HUES48 (cell line): Measurements from ENCODE around the gene TOGARAM1.
"Not testable (repeated sequence)": the region's sequence is repeated elsewhere in the genome, so short reads cannot be mapped to it uniquely, and the experiment has no call there.

Experiments used
- H3K27ac ChIP-seq: one replicate; pipeline ENCODE4 v1.7.0; 2013; ENCODE audit warnings: low read depth, low read length, inconsistent platforms
- H3K27me3 ChIP-seq: 2 replicates; pipeline ENCODE4 v1.6.1; 2013; ENCODE audit warnings: mild to moderate bottlenecking, low read length; ENCODE audit not compliant: control insufficient read depth, insufficient read depth
- H3K36me3 ChIP-seq: 2 replicates; pipeline ENCODE4 v1.6.1; 2013; ENCODE audit warnings: low read length; ENCODE audit not compliant: control insufficient read depth, insufficient read depth
- H3K4me1 ChIP-seq: 2 replicates; pipeline ENCODE4 v1.6.1; 2013; ENCODE audit warnings: mild to moderate bottlenecking, low read length; ENCODE audit not compliant: control insufficient read depth, insufficient read depth
- H3K4me3 ChIP-seq: 2 replicates; pipeline ENCODE4 v1.5.1; 2013; ENCODE audit warnings: mild to moderate bottlenecking, low read depth, low read length
- H3K9ac ChIP-seq: 2 replicates; pipeline ENCODE4 v1.6.1; 2013; ENCODE audit warnings: mild to moderate bottlenecking, low read depth, low read length, moderate library complexity
- H3K9me3 ChIP-seq: 2 replicates; pipeline ENCODE4 v1.6.1; 2013; ENCODE audit warnings: low read length; ENCODE audit not compliant: control insufficient read depth, insufficient read depth

Gene TOGARAM1

DNA sequence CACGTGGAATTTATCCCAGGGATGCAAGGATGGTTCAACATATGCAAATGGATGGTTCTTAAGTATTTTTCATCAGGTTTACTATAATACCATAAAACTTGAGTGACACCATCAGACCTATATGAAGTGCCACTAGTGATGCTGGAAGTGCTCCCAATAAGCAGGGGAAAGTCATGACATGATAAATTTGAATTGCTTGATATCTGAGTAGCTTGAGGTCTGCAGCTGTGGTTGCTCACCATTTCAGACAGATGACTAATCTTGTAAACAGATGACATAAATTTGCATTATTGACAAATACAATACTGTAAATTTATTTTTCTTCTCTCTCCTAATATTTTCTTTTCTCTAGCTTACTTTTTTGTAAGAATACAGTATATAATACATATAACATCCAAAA is 108.2 kb downstream of the TOGARAM1 start:
- Histone ChIP-seq H3K9ac (no peak overlapping the region), H3K4me1 (no peaks in the 10 kb centered on the region), H3K27me3 (no peaks in the 10 kb centered on the region), H3K9me3 (no peaks in the 10 kb centered on the region), H3K36me3 (peaks cover 11% of the 10 kb centered on the region; the same call in 1 of the 2 replicates), H3K27ac (no peak overlapping the region), H3K4me3 (no peak overlapping the region)

DNA sequence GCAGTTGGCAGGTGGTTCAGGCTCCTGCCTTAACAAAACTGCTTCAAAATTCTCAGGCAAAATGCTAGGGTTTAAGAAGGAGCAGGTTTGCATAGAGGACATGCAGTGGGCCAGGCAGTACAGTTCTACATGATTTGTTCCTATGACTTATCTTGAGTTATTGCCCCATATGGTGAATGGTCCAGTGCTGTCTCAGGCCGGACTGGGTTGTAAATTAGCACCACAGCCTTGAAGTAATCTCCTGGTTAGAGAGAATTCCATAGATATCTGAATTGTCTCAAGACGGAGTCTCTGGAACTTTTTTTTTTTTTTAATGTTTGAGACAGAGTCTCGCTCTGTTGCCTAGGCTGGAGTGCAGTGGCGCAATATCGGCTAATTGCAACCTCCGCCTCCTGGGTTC is 110.1 kb downstream of the TOGARAM1 start:
- Histone ChIP-seq H3K4me3 (no peak overlapping the region), H3K4me1 (peaks cover 9% of the 10 kb centered on the region), H3K27ac (no peak overlapping the region), H3K9ac (no peak overlapping the region), H3K36me3 (peaks cover 11% of the 10 kb centered on the region; the same call in 1 of the 2 replicates), H3K9me3 (no peaks in the 10 kb centered on the region), H3K27me3 (no peaks in the 10 kb centered on the region)

DNA sequence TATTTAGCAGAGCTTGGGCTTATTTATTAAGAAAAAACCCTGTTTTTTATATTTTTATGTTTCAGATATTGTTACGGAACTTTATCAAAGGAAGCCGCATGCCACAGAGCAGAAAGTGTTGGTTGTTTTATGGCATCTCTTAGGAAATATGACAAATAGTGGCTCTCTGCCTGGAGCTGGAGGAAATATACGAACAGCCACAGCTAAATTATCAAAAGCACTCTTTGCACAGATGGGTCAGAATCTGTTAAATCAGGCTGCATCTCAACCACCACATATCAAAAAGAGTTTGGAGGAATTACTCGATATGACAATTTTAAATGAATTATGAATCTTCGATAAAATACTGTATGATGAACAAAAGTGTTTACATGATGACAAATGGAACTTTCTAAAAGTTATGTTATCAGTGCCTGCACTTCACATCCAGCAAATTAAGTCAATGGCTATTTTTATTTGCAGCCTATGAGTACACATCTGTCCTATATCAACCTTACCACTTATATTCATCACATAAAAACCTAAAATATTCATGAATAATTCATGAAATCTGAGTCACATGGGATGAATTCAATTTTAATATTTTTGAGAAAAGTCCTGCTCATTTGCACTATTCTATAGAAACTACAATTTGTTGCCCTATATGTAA is 111.4 kb downstream of the TOGARAM1 start:
- Histone ChIP-seq H3K9ac (no peak overlapping the region), H3K27me3 (no peaks in the 10 kb centered on the region), H3K9me3 (no peaks in the 10 kb centered on the region), H3K36me3 (peaks cover 10% of the 10 kb centered on the region; the same call in 1 of the 2 replicates), H3K4me1 (peaks cover 9% of the 10 kb centered on the region), H3K4me3 (no peak overlapping the region), H3K27ac (no peak overlapping the region)

DNA sequence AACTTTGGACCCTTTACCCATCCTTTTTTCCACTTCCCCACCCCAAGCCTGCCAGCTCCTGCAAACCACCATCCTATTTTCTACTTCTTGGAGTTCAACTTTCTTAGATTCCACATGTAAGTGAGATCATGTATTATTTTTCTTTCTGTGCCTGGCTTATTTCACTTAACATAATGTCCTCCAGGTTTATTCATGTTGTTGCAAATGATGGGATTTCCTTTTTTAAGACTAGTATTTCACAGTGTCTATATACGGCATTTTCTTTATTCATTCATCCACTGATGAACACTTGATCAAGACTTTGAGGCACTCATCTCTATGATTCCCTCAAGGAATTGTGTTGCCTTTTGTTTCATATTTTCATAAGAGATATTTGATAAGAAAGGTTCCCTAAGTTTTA is 116.3 kb downstream of the TOGARAM1 start:
- Histone ChIP-seq H3K27me3 (no peaks in the 10 kb centered on the region), H3K36me3 (peaks cover 6% of the 10 kb centered on the region; the same call in 1 of the 2 replicates)

DNA sequence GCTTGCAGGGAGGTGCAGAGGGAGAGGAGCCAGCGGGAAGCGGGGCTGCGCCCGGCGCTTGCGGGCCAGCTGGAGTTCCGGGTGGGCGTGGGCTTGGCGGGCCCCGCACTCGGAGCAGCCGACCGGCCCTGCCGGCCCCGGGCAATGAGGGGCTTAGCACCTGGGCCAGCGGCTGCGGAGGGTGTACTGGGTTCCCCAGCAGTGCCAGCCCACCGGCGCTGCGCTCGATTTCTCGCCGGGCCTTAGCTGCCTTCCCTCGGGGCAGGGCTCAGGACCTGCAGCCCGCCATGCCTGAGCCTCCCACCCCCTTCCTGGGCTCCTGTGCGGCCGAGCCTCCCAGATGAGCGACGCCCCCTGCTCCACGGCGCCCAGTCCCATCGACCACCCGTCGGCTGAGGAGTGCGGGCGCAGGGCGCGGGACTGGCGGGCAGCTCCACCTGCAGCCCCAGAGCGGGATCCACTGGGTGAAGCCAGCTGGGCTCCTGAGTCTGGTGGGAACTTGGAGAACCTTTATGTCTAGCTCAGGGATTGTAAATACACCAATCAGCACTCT is 118.5 kb downstream of the TOGARAM1 start:
- H3K36me3 ChIP-seq, H3K4me3 ChIP-seq, H3K27me3 ChIP-seq: not testable (repeated sequence)

More for the DNA sequence above, 116.3 kb downstream of the TOGARAM1 start:
- peaks cover 9% of the 10 kb centered on the region for H3K4me1 ChIP-seq
- H3K9ac ChIP-seq, result no peak overlapping the region
- H3K4me3 ChIP-seq, result no peak overlapping the region
- no peaks in the 10 kb centered on the region for H3K9me3 ChIP-seq
- no peak overlapping the region for H3K27ac ChIP-seq

DNA sequence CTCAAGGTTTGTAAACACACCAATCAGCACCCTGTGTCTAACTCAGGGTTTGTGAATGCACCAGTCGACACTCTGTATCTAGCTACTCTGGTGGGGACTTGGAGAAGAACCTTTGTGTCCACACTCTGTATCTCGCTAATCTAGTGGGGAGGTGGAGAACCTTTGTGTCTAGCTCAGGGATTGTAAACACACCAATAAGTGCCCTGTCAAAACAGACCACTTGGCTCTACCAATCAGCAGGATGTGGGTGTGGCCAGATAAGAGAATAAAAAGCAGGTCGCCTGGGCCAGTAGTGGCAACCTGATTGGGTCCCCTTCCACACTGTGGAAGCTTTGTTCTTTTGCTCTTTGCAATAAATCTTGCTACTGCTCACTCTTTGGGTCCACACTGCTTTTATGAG is 119.1 kb downstream of the TOGARAM1 start:
- not testable (repeated sequence) for H3K9me3 ChIP-seq, H3K27me3 ChIP-seq, H3K27ac ChIP-seq, H3K4me3 ChIP-seq, H3K36me3 ChIP-seq, H3K9ac ChIP-seq
- H3K4me1 ChIP-seq, result peaks cover 14% of the 10 kb centered on the region

More for the DNA sequence above, 118.5 kb downstream of the TOGARAM1 start:
- H3K4me1 ChIP-seq, result peaks cover 14% of the 10 kb centered on the region
- H3K9me3 ChIP-seq, H3K9ac ChIP-seq, H3K27ac ChIP-seq: not testable (repeated sequence)

DNA sequence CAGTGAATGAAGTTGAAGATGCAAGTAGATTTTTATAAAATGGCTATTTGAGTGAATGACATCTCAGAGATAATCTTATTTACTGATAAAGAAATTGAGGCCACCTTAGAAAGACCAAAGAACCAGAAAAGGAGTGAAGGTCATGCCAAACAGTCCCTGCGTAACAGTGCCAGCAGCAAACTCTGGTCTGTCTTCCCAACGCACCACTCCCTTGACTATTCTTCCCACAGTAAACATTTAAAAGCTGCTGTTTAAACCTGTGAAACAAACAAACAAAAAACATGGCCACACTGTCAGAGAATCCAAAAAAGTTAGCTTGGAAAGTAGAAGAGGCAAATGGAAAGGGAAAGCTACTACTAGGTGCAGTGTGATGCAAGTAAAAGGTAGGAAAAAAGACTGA is 120.4 kb downstream of the TOGARAM1 start:
- no peak overlapping the region for H3K27ac ChIP-seq

DNA sequence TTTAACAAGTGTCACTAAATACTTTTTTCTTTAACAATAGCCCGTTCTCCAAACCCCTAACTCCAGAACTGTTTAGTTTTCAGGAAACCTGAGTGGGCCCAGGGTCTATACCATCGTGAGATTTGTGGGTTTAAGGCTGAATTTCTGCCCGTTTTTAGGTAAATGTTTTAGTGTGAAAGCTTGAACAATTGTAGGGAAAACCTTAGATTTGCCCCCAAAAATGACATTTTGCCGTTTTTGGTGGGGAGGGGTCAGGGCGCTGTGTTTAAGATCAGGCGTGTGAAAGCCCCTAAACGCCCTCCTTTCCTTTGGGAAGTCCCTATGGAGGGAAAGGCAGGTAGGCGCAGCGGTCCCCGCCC is 121.6 kb downstream of the TOGARAM1 start:
- no peaks in the 10 kb centered on the region for H3K36me3 ChIP-seq
- no peaks in the 10 kb centered on the region for H3K9me3 ChIP-seq
- no peak overlapping the region for H3K27ac ChIP-seq
- H3K9ac ChIP-seq, result no peak overlapping the region
- peaks cover 8% of the 10 kb centered on the region; the same call in 1 of the 2 replicates for H3K4me1 ChIP-seq
- peak overlapping the region; percentile 56 for H3K4me3 ChIP-seq
- no peaks in the 10 kb centered on the region for H3K27me3 ChIP-seq

More for the DNA sequence above, 120.4 kb downstream of the TOGARAM1 start:
- Histone ChIP-seq H3K9me3 (no peaks in the 10 kb centered on the region), H3K4me3 (no peak overlapping the region), H3K9ac (no peak overlapping the region), H3K36me3 (no peaks in the 10 kb centered on the region), H3K27me3 (no peaks in the 10 kb centered on the region), H3K4me1 (peaks cover 8% of the 10 kb centered on the region; the same call in 1 of the 2 replicates)

DNA sequence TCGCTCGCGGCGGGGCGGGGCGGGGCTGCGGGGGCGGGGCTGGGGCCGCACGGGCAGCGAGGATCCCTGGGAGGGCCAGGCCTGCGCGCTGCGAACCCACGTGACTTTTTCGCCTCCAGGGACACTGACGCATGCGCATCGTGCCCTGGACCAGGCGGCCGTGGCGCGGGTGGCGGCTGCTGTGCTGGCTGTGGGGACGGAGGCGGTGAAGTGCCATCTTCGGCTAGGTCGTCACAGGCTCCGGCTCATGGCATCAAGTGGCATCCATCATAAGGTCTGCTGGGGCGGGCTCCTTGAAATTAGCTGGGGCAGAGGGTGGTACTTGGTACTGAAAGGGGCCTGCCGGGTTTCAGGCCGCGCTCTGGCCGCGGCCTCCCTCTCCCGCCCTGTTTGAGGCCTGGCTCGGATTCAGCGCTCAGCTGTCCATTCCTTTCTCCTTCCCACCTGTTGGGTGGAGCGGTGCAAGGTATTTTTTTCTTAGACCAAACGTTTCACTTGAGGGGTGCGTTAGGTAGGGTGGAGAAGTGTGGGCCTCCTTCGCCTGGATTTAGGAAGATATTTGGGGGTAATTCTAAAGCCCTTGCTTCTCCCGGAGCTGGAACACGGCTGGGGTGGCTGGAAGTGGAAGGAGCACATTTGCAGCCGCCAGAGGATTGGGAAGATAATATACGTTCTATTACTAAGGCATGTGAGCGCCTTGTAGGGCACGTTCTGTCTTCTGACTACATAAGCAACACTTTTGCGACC is 122.2 kb downstream of the TOGARAM1 start, which contains the start of gene PRPF39:
Gene PRPF39 (plus strand): TSS at position 141 of the 747 bp plus-strand sequence. CDS start 11,124 bp downstream, outside the sequence.
- Histone ChIP-seq H3K36me3 (0 out of 2 replicates have a peak, but pooled peaks cover 3% of the 10 kb centered on the region), H3K4me1 (peaks cover 8% of the 10 kb centered on the region; the same call in 1 of the 2 replicates), H3K27me3 (no peaks in the 10 kb centered on the region), H3K9me3 (no peaks in the 10 kb centered on the region), H3K27ac (peak within 1 kb of the TSS; percentile 84), H3K9ac (peak within 1 kb of the TSS; percentile 84), H3K4me3 (peak within 1 kb of the TSS; percentile 96)

DNA sequence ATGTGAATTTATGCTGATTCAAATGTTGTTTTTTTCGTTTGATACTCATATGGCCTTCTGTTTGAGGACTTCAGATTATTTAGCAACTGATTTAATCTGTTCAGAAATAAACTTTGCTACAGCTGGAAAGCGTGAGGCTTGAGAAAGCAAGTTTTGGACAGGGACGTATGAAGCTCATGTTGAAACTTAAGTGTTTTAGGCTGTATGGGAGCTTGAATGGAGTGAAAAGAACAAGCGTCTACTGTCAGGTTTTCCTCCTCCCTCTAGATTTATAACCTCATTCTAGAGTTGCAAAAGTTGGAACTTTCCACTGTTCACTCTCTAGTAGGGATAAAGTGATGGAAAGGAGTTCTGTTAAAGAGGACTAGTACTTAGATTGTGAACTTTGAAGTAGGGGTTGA is 123.0 kb downstream of the TOGARAM1 start:
- H3K4me1 ChIP-seq, result peaks cover 8% of the 10 kb centered on the region; the same call in 1 of the 2 replicates
- peak overlapping the region; percentile 84 for H3K27ac ChIP-seq

DNA sequence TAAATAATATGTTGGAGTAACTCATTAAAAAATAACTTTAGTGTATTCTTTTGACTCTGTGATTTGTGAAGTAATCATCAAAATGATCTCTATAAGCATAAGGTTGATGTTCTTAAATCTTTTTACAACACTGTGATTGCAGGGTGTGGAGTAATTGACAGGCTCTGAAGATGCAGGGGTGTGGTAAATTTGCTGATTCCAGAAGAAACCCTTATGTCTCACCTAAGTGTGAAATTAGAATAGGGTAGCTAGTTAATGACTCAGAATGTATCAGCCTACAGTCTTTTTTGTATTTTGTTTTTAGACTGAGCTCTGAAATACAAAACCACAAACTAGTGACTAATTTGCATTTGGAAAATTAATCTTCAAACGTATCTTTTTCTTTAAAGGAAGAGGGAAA is 127.8 kb downstream of the TOGARAM1 start:
- no peaks in the 10 kb centered on the region for H3K9me3 ChIP-seq
- no peak overlapping the region for H3K4me3 ChIP-seq
- H3K9ac ChIP-seq, result no peak overlapping the region
- H3K27me3 ChIP-seq, result no peaks in the 10 kb centered on the region
- peaks cover 8% of the 10 kb centered on the region; the same call in 1 of the 2 replicates for H3K4me1 ChIP-seq
- H3K27ac ChIP-seq, result no peak overlapping the region
- H3K36me3 ChIP-seq, result peaks cover 6% of the 10 kb centered on the region; the same call in 1 of the 2 replicates

More for the DNA sequence above, 123.0 kb downstream of the TOGARAM1 start:
- no peaks in the 10 kb centered on the region for H3K9me3 ChIP-seq
- H3K36me3 ChIP-seq, result 0 out of 2 replicates have a peak, but pooled peaks cover 3% of the 10 kb centered on the region
- peak overlapping the region; percentile 84 for H3K9ac ChIP-seq
- H3K27me3 ChIP-seq, result no peaks in the 10 kb centered on the region
- H3K4me3 ChIP-seq, result peak overlapping the region; percentile 96
